ENCODE data around the gene PTPRM. TPM values are rescaled to one million over a fixed set of nuclear protein-coding genes. Genes with fewer than 3 reads are reported as not detected.

PTPRM gene
- total and polyA plus RNA-seq, 9 donors: 45.6 to 82.0 (median 56.9) TPM

GRCh38 chr18:7847357-7848053 lies 280.4 kb downstream of the PTPRM start:
- Histone ChIP-seq H3K36me3 (no peaks in the 10 kb centered on the region), H3K4me1 (ENCODE audit: insufficient read depth) (no peaks in the 10 kb centered on the region), H3K9me3 (peaks cover 0 to 3% of the 10 kb centered on the region in 2 donors), H3K27me3 (no peaks in the 10 kb centered on the region), H3K4me3 (no peak overlapping the region), H3K27ac (no peak overlapping the region)
- WGBS, 3 donors: 86 to 93% (median 90%) methylated on average over 4 of the region's 4 CpGs
- no peak for DNase-seq
- TF ChIP-seq EP300 (IDR thresholded peaks at IDR 0.05) (no peak), POLR2A (IDR thresholded peaks at IDR 0.05) (no peak), CTCF (IDR thresholded peaks at IDR 0.05) (no peak)
- intact Hi-C loops (cut with DNase I): no loop called here

GRCh38 chr18:7848054-7848412 lies 280.9 kb downstream of the PTPRM start:
- peaks cover 0 to 3% of the 10 kb centered on the region in 2 donors for H3K9me3 ChIP-seq
- H3K27me3 ChIP-seq: no peaks in the 10 kb centered on the region
- no peaks in the 10 kb centered on the region for H3K36me3 ChIP-seq
- no peaks in the 10 kb centered on the region for H3K4me1 ChIP-seq (ENCODE audit: insufficient read depth)
- no peak for DNase-seq
- intact Hi-C loops (cut with DNase I): no loop called here
- no peak for TF ChIP-seq CTCF (IDR thresholded peaks at IDR 0.05)
- no peak for TF ChIP-seq EP300 (IDR thresholded peaks at IDR 0.05)
- TF ChIP-seq POLR2A (IDR thresholded peaks at IDR 0.05): no peak
- no peak overlapping the region for H3K4me3 ChIP-seq
- H3K27ac ChIP-seq: no peak overlapping the region

GRCh38 chr18:7850446-7850845 lies 283.3 kb downstream of the PTPRM start:
- no peak overlapping the region for H3K4me3 ChIP-seq
- intact Hi-C loops (cut with DNase I): no loop called here
- H3K4me1 ChIP-seq (ENCODE audit: insufficient read depth): no peaks in the 10 kb centered on the region
- H3K9me3 ChIP-seq: no peaks in the 10 kb centered on the region
- H3K27ac ChIP-seq: no peak overlapping the region
- no peaks in the 10 kb centered on the region for H3K36me3 ChIP-seq
- H3K27me3 ChIP-seq: no peaks in the 10 kb centered on the region
- DNase-seq: no peak
- no peak for TF ChIP-seq CTCF (IDR thresholded peaks at IDR 0.05)
- no peak for TF ChIP-seq EP300 (IDR thresholded peaks at IDR 0.05)
- no peak for TF ChIP-seq POLR2A (IDR thresholded peaks at IDR 0.05)

- Histone ChIP-seq H3K36me3 (no peaks in the 10 kb centered on the region), H3K4me3 (no peak overlapping the region), H3K27me3 (no peaks in the 10 kb centered on the region), H3K27ac (no peak overlapping the region), H3K4me1 (ENCODE audit: insufficient read depth) (peaks cover 1% of the 10 kb centered on the region), H3K9me3 (no peaks in the 10 kb centered on the region)
- 95 to 98% (median 96%) methylated on average over 1 of the region's 1 CpG for WGBS, 3 donors
- TF ChIP-seq POLR2A (IDR thresholded peaks at IDR 0.05) (no peak), CTCF (IDR thresholded peaks at IDR 0.05) (no peak), EP300 (IDR thresholded peaks at IDR 0.05) (no peak)
- intact Hi-C loops (cut with DNase I): no loop called here
- no peak for DNase-seq
Observed at GRCh38 chr18:7855028-7855427, 287.9 kb downstream of the PTPRM start.

All from ovary (tissue), 9 donors.